Fibroblast of peridontal ligament (primary cell): ENCODE data around the gene PWP1.
"Not testable (repeated sequence)": the region's sequence is repeated elsewhere in the genome, so short reads cannot be mapped to it uniquely, and the experiment has no call there.

Source experiments
- DNase-seq: peaks from one replicate; pipeline ENCODE4 v3.0.0-alpha.2; 2010; ENCODE audit errors: extremely low read depth

Gene PWP1

GRCh38 chr12:107668320-107669098 is 17.1 kb upstream of the PWP1 start:
- DNase-seq, result no peak

- DNase-seq, result no peak
Measured at GRCh38 chr12:107669946-107670345, 15.7 kb upstream of the PWP1 start.

GRCh38 chr12:107670999-107671643 is 14.5 kb upstream of the PWP1 start:
- DNase-seq, result no peak

GRCh38 chr12:107677671-107678070 is 7.9 kb upstream of the PWP1 start:
- no peak for DNase-seq

GRCh38 chr12:107679336-107679735 is 6.3 kb upstream of the PWP1 start:
- DNase-seq, result no peak

- no peak for DNase-seq
Measured at GRCh38 chr12:107681455-107681835, 4.2 kb upstream of the PWP1 start.

- DNase-seq, result no peak
Measured at GRCh38 chr12:107681836-107682820, 3.5 kb upstream of the PWP1 start.

GRCh38 chr12:107684029-107684795 is 1.4 kb upstream of the PWP1 start:
- DNase-seq, result peak; percentile 42

- no peak for DNase-seq
Measured at GRCh38 chr12:107684990-107685359, 624 bp upstream of the PWP1 start.

GRCh38 chr12:107695772-107696171 is 10.2 kb downstream of the PWP1 start:
- peak; percentile 31 for DNase-seq

GRCh38 chr12:107702106-107702505 is 16.5 kb downstream of the PWP1 start:
- DNase-seq, result no peak

GRCh38 chr12:107704041-107704440 is 18.4 kb downstream of the PWP1 start:
- DNase-seq, result peak; percentile 43

- DNase-seq, result not testable (repeated sequence)
Measured at GRCh38 chr12:107705522-107705921, 19.9 kb downstream of the PWP1 start.

- no peak for DNase-seq
Measured at GRCh38 chr12:107715780-107716179, 30.2 kb downstream of the PWP1 start.

- DNase-seq, result no peak
Measured at GRCh38 chr12:107718606-107719005, 33.0 kb downstream of the PWP1 start.

GRCh38 chr12:107727327-107727726 is 41.7 kb downstream of the PWP1 start:
- not testable (repeated sequence) for DNase-seq

GRCh38 chr12:107727742-107728141 is 42.1 kb downstream of the PWP1 start:
- DNase-seq, result not testable (repeated sequence)

GRCh38 chr12:107730618-107731341 is 45.2 kb downstream of the PWP1 start:
- DNase-seq, result no peak

GRCh38 chr12:107731366-107731765 is 45.8 kb downstream of the PWP1 start:
- DNase-seq, result no peak

- no peak for DNase-seq
Measured at GRCh38 chr12:107732365-107732764, 46.8 kb downstream of the PWP1 start.

GRCh38 chr12:107734139-107734538 is 48.5 kb downstream of the PWP1 start:
- DNase-seq, result no peak
